ENCODE results near the gene MAML1. TPM values are rescaled to one million over a fixed set of nuclear protein-coding genes. Genes with fewer than 3 reads are reported as not detected.

MAML1 gene
- total RNA-seq, 1 experiment from 2014 or later: 42.2 TPM

DNA sequence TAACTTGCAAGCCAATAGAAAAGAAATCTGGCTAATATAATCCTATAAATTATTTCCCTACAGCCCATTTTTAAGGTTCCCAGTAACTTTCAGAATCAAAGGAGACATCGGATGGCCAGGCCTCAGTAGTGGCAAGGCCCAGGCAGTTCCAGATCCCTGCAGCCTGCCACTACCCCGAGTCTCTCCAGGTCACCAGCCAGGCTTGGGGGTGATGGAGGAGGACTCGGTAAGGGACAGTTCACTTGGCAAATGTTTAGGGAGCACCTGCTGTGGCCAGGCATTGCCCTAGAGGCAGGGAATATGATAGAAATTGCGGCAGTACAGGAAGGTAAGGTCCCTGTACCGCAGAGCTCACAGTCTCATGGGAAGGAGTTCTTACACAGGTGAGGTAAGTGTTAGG lies 46.0 kb downstream of the MAML1 start:
- Mint-ChIP-seq H3K4me3 (no peak overlapping the region), H3K27ac (no peak overlapping the region), H3K27me3 (ENCODE audit: low read depth) (no peaks in the 10 kb centered on the region), H3K4me1 (no peaks in the 10 kb centered on the region), H3K36me3 (peaks cover 30% of the 10 kb centered on the region), H3K9me3 (no peaks in the 10 kb centered on the region)
- TF ChIP-seq, protein P1, sequence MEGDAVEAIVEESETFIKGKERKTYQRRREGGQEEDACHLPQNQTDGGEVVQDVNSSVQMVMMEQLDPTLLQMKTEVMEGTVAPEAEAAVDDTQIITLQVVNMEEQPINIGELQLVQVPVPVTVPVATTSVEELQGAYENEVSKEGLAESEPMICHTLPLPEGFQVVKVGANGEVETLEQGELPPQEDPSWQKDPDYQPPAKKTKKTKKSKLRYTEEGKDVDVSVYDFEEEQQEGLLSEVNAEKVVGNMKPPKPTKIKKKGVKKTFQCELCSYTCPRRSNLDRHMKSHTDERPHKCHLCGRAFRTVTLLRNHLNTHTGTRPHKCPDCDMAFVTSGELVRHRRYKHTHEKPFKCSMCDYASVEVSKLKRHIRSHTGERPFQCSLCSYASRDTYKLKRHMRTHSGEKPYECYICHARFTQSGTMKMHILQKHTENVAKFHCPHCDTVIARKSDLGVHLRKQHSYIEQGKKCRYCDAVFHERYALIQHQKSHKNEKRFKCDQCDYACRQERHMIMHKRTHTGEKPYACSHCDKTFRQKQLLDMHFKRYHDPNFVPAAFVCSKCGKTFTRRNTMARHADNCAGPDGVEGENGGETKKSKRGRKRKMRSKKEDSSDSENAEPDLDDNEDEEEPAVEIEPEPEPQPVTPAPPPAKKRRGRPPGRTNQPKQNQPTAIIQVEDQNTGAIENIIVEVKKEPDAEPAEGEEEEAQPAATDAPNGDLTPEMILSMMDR (IDR thresholded peaks at IDR 0.05): no peak
- TF ChIP-seq KAT7 (CRISPR knock-in tag; IDR thresholded peaks at IDR 0.05; ENCODE audit: borderline replicate concordance) (no peak), PRRX2 (CRISPR knock-in tag; IDR thresholded peaks at IDR 0.05) (no peak), GRHL2 (CRISPR knock-in tag; IDR thresholded peaks at IDR 0.05; ENCODE audit: insufficient replicate concordance, severe bottlenecking) (no peak), ELF4 (CRISPR knock-in tag; IDR thresholded peaks at IDR 0.05; ENCODE audit: low read depth) (no peak), GTF2I (CRISPR knock-in tag; conservative IDR thresholded peaks at IDR 0.05) (no peak), HMGA2 (CRISPR knock-in tag; IDR thresholded peaks at IDR 0.05) (no peak), ZBTB21 (CRISPR knock-in tag; IDR thresholded peaks at IDR 0.05; ENCODE audit: borderline replicate concordance) (no peak), SP1 (CRISPR knock-in tag; conservative IDR thresholded peaks at IDR 0.05) (no peak), ZNF121 (CRISPR knock-in tag; IDR thresholded peaks at IDR 0.05) (no peak), TEAD1 (CRISPR knock-in tag; IDR thresholded peaks at IDR 0.05) (no peak), RORB (CRISPR knock-in tag; IDR thresholded peaks at IDR 0.05) (no peak), FOXJ3 (CRISPR knock-in tag; IDR thresholded peaks at IDR 0.05; ENCODE audit: borderline replicate concordance) (no peak)
- TF ChIP-seq, protein P2, sequence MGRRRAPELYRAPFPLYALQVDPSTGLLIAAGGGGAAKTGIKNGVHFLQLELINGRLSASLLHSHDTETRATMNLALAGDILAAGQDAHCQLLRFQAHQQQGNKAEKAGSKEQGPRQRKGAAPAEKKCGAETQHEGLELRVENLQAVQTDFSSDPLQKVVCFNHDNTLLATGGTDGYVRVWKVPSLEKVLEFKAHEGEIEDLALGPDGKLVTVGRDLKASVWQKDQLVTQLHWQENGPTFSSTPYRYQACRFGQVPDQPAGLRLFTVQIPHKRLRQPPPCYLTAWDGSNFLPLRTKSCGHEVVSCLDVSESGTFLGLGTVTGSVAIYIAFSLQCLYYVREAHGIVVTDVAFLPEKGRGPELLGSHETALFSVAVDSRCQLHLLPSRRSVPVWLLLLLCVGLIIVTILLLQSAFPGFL (CRISPR knock-in tag; IDR thresholded peaks at IDR 0.05; ENCODE audit: borderline replicate concordance): no peak
- TF ChIP-seq, protein P3, sequence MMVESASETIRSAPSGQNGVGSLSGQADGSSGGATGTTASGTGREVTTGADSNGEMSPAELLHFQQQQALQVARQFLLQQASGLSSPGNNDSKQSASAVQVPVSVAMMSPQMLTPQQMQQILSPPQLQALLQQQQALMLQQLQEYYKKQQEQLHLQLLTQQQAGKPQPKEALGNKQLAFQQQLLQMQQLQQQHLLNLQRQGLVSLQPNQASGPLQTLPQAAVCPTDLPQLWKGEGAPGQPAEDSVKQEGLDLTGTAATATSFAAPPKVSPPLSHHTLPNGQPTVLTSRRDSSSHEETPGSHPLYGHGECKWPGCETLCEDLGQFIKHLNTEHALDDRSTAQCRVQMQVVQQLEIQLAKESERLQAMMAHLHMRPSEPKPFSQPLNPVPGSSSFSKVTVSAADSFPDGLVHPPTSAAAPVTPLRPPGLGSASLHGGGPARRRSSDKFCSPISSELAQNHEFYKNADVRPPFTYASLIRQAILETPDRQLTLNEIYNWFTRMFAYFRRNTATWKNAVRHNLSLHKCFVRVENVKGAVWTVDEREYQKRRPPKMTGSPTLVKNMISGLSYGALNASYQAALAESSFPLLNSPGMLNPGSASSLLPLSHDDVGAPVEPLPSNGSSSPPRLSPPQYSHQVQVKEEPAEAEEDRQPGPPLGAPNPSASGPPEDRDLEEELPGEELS (CRISPR knock-in tag; IDR thresholded peaks at IDR 0.05): no peak
- TF ChIP-seq, protein P4, sequence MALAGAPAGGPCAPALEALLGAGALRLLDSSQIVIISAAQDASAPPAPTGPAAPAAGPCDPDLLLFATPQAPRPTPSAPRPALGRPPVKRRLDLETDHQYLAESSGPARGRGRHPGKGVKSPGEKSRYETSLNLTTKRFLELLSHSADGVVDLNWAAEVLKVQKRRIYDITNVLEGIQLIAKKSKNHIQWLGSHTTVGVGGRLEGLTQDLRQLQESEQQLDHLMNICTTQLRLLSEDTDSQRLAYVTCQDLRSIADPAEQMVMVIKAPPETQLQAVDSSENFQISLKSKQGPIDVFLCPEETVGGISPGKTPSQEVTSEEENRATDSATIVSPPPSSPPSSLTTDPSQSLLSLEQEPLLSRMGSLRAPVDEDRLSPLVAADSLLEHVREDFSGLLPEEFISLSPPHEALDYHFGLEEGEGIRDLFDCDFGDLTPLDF (CRISPR knock-in tag; IDR thresholded peaks at IDR 0.05): no peak
- TF ChIP-seq, protein P5, sequence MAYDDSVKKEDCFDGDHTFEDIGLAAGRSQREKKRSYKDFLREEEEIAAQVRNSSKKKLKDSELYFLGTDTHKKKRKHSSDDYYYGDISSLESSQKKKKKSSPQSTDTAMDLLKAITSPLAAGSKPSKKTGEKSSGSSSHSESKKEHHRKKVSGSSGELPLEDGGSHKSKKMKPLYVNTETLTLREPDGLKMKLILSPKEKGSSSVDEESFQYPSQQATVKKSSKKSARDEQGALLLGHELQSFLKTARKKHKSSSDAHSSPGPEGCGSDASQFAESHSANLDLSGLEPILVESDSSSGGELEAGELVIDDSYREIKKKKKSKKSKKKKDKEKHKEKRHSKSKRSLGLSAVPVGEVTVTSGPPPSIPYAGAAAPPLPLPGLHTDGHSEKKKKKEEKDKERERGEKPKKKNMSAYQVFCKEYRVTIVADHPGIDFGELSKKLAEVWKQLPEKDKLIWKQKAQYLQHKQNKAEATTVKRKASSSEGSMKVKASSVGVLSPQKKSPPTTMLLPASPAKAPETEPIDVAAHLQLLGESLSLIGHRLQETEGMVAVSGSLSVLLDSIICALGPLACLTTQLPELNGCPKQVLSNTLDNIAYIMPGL (CRISPR knock-in tag; IDR thresholded peaks at IDR 0.05): no peak
- TF ChIP-seq, protein P6, sequence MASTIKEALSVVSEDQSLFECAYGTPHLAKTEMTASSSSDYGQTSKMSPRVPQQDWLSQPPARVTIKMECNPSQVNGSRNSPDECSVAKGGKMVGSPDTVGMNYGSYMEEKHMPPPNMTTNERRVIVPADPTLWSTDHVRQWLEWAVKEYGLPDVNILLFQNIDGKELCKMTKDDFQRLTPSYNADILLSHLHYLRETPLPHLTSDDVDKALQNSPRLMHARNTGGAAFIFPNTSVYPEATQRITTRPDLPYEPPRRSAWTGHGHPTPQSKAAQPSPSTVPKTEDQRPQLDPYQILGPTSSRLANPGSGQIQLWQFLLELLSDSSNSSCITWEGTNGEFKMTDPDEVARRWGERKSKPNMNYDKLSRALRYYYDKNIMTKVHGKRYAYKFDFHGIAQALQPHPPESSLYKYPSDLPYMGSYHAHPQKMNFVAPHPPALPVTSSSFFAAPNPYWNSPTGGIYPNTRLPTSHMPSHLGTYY (CRISPR knock-in tag; IDR thresholded peaks at IDR 0.05): no peak
- TF ChIP-seq, protein P7, sequence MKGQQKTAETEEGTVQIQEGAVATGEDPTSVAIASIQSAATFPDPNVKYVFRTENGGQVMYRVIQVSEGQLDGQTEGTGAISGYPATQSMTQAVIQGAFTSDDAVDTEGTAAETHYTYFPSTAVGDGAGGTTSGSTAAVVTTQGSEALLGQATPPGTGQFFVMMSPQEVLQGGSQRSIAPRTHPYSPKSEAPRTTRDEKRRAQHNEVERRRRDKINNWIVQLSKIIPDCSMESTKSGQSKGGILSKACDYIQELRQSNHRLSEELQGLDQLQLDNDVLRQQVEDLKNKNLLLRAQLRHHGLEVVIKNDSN (CRISPR knock-in tag; IDR thresholded peaks at IDR 0.05): no peak
- POLR2A ChIA-PET: no interaction called here
- CTCF ChIA-PET: no interaction called here
- no peak for DNase-seq (ENCODE audit: low spot score)
- ATAC-seq: no peak

All from WTC11 (cell line).